A549 treated with CORT108297 at 1 μM for 4 hours (cell line): ENCODE measurements around the gene CCDC159. TPM values are rescaled to one million over a fixed set of nuclear protein-coding genes. Genes with fewer than 3 reads are reported as not detected.

Source experiments
- total RNA-seq: library from RNA; stranded (reverse); fragments of 200-300 nt; extraction: Qiagen RNA extraction; gene quantifications from 5 replicates; pipeline ENCODE4 v1.2.3, GENCODE V29; 2022

CCDC159 gene, protein sequence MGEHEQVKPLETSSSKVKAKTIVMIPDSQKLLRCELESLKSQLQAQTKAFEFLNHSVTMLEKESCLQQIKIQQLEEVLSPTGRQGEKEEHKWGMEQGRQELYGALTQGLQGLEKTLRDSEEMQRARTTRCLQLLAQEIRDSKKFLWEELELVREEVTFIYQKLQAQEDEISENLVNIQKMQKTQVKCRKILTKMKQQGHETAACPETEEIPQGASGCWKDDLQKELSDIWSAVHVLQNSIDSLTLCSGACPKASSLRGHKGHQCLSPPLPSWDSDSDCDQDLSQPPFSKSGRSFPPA
- total RNA-seq: 4.4 to 5.8 TPM (median 4.9 TPM) in 5 replicates

DNA sequence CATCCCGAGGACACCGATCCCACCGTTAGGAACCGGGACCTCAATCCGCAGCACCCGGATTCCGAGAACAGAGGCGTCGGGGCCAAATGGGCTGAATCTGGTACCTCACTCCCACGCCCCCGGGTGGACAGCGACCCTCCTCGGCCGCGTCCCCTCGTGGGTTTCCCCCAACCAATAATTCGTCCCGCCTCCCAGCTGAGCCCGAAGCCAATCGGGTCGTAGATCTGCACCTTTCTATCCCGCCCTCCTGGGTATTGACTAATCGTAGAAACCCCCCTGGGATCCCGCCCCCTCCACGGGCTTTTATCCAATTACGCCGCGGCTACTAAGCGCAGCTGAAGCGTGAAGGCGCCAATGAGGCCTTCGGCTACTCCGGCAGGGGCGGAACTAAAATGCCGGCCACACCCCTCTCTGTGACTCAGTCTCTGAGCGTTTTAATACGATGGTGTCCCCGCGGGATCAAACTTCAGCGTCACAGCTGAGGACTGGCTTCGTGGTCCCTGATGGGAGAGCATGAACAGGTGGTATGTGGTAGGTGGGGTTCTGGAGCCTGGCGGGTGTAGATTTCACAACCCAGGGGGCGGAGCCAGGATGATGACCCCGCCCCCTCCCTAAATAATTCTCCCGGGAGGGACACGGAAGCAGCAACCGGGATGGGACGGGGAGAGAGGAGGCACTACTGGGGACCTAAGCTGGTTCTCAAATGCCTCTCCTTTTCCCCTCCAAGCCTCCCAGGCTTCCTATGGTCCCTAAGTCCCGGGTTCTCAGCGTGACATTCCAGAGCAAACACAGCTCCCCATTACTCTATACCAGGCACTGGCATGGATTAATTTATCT is at the start of gene CCDC159, which contains the start of gene TMEM205:
Gene CCDC159 (plus strand): TSS at position 416 of the 837 bp plus-strand sequence. CDS start 88 bp downstream, at position 504.
Gene TMEM205 (minus strand): TSS at position 165 of the 837 bp plus-strand sequence. CDS start 649 bp downstream, outside the sequence.

DNA sequence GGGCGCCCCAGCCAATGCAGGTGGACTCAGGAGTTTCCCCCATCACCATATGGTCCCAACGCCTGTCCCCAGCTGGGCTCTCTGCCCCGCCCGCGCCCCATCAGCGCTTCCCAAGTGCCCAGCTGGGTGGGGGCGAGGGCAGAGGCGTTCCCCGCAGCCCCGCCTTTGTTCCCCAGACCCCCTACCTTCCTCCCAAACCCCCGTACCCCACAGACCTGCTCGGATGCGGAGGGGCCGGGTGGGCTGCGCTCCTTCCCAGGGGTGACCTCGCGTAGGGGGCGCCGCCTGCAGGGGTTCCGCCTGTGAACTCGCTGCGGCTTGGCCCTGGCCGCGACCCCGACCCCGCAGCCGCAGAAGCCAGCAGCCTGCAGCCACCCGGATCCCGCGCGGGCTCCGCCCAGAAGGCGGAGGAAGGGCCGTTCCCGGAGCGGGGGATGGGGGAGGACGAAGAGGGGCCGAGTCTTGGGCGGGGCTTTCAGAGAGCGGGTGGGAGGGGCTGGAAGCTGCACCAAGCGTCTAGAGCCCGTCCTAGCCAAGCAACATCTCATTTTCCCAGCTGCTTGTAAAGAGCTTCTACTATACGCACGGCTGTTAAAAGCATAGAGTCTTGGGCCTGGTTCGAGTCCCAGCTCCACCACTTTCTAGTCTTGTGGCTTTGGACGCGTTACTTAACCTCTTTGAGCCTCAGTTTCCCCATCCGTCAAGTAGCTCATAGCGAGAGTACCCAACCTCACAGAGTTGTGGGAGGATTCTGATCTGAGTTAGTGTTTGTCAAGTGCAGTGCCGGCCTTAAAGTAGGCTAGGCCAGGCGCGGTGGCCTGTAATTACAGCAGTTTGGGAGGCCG is 6.8 kb upstream of the CCDC159 start, which contains the start of gene RAB3D:
Gene RAB3D (minus strand): TSS at position 404 of the 845 bp plus-strand sequence. CDS start 2,258 bp downstream, outside the sequence.

DNA sequence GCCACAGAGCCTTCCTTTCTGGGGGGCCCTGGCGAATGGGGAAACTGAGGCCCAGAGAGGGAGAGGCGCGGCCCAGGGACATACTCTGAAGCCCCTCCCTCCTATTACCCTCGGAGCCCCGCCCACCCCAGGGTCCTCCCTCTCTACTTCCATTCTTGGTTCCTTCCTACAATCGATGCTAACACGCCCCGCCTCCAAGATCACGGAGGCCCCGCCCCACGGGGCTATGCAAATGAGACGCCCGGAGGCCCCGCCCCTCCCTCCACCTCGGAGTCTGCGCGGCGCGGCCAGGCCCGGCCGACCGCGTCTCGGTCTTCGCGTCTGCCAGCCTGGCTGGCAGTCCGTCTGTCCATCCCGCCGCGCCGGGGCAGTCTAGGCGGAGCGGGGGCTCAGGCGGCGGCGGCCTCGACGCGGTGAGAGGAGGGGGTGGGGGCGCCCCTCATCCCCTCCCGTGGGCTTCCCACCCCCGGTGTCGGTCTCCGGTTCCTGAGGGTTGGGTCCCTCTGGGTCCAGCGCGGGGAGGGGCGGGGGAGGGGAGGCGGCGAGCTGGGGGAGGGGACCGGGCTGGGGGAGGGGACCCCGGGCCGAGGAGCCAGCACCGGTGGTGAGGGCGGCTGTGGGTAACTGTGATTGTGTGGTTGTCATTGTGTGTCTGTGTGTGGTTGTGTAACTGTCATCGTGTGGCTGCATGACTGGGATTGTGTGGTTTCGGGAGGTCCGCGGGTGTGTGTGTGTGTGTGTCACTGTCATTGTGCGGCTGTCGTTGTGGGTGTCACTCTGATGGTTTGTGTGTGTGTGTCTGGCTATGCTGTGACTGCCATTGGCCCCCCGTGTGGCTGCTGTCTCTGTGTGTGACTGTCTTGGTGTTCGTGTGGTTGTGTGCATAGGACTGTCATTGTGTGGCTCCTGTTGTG is 9.1 kb downstream of the CCDC159 start, which contains the start of gene PLPPR2:
Gene PLPPR2 (plus strand): TSS at position 273 of the 914 bp plus-strand sequence. CDS start 2,242 bp downstream, outside the sequence.

DNA sequence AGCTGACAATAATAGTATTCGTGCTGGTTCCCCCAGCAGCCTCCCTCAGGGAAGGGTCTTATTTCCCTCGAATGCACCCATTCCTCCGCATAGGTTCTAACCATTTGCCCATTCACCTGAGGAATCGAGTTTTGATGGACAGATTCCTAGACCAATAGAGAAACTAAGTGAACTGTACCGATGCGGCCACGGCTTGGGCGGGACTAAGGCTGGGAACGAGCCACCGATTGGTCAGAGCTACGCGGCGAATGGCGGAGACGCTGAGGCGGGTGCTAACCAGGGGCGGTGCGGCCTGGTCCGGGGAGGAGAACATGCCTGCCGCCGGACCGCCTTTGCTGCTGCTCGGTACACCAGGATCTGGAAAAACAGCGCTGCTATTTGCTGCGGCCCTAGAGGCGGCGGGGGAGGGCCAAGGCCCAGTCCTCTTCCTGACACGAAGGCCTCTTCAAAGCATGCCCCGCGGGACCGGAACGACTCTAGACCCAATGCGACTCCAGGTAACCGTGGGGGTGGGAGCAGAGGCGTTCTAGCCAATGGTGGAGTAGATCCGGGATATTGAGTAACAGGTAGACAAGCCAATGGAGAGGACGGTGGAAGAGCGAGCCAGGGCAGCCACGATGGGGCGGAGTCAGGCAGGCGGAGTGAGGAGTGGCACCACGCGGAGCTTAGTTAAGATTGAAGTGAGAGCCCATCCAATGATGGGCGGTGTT is 28.3 kb downstream of the CCDC159 start, which contains the start of gene SWSAP1:
Gene SWSAP1 (plus strand): TSS at position 234 of the 710 bp plus-strand sequence. CDS start 15 bp downstream, at position 249.

Other genes starting within 250 kb of the CCDC159 start
- gene SPC24, start 190.7 kb upstream of the CCDC159 start, total RNA-seq: 11.2 to 17.3 TPM (median 15.3 TPM) in 5 replicates
- 27.9 to 45.0 TPM (median 41.2 TPM) in 5 replicates for gene KANK2, start 149.0 kb upstream of the CCDC159 start, total RNA-seq
- gene ANGPTL8, start 106.9 kb upstream of the CCDC159 start, total RNA-seq: not detected in 5 replicates
- 7.6 to 10.7 TPM (median 8.8 TPM) in 5 replicates for gene DOCK6, start 84.0 kb upstream of the CCDC159 start, total RNA-seq
- not detected in 5 replicates for gene TSPAN16, start 50.4 kb upstream of the CCDC159 start, total RNA-seq
- gene RAB3D, start 6.9 kb upstream of the CCDC159 start, total RNA-seq: 2.7 to 3.9 TPM (median 3.1 TPM) in 5 replicates
- gene TMEM205, start 251 bp upstream of the CCDC159 start, total RNA-seq: 97.0 to 136 TPM (median 116 TPM) in 5 replicates
- 8.5 to 10.8 TPM (median 10.6 TPM) in 5 replicates for gene PLPPR2, start 8.9 kb downstream of the CCDC159 start, total RNA-seq
- gene SWSAP1, start 28.1 kb downstream of the CCDC159 start, total RNA-seq: 1.6 to 2.4 TPM (median 2.1 TPM) in 5 replicates
- gene EPOR, start 37.8 kb downstream of the CCDC159 start, total RNA-seq: 4.4 to 6.1 TPM (median 5.3 TPM) in 5 replicates
- 1.4 to 2.8 TPM (median 1.9 TPM) in 5 replicates for gene RGL3, start 72.8 kb downstream of the CCDC159 start, total RNA-seq
- gene ODAD3, start 88.6 kb downstream of the CCDC159 start, total RNA-seq: 1.1 to 1.5 TPM (median 1.3 TPM) in 5 replicates
- 255 to 281 TPM (median 265 TPM) in 5 replicates for gene PRKCSH, start 89.1 kb downstream of the CCDC159 start, total RNA-seq
- gene ELAVL3, start 134.5 kb downstream of the CCDC159 start, total RNA-seq: 0.02 to 0.10 TPM (median 0.05 TPM) in 5 replicates
- 3.7 to 5.6 TPM (median 5.0 TPM) in 5 replicates for gene ZNF653, start 159.3 kb downstream of the CCDC159 start, total RNA-seq
- gene ECSIT, start 182.6 kb downstream of the CCDC159 start, total RNA-seq: 26.6 to 34.8 TPM (median 33.6 TPM) in 5 replicates
- gene CNN1, start 192.3 kb downstream of the CCDC159 start, total RNA-seq: 0.30 to 0.52 TPM (median 0.46 TPM) in 5 replicates
- 99.4 to 117 TPM (median 107 TPM) in 5 replicates for gene ELOF1, start 212.7 kb downstream of the CCDC159 start, total RNA-seq
- 0.12 to 0.51 TPM (median 0.25 TPM) in 4 of 5 replicates, not detected in the other for gene ACP5, start 231.1 kb downstream of the CCDC159 start, total RNA-seq